ENCODE data around the gene GIMAP8.

Gene GIMAP8

DNA sequence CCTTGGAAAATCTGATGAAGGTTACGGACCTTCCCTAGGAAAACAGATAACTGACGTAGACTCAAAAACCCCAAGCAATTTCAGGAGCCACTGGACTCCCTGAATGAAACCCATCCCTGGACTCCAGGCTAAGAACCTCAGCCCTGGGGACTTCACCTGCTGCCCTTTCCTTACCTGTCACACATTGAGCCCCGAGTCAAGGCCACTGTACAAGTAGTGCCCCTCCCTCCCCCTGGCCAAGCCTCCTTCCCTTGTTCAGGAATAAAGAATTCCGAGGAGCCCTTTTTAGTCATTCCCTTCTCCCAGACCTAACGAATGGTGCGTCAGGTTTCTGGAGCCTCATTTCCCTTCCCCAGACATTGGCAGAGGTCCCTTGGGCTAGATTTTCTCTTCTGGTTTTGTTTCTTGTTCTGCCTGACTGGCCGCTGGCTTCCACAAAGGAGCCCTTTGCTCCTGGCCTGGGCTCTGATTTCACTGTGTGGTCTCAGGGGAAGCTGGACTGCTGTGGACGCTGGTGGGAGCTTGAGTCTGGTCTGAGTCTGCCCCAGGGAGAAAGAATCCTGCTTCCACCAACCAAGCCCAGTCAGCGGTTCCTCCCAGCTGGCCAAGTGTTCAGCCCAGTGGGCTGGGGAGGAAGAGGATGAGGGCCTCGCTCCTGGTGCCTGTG lies 39.6 kb upstream of the GIMAP8 start:
- no peak for DNase-seq (ENCODE audit: low read depth)
- TF ChIP-seq POLR2A (IDR thresholded peaks at IDR 0.05; ENCODE audit: extremely low read depth, insufficient read length): no peak
- TF ChIP-seq, protein P1, sequence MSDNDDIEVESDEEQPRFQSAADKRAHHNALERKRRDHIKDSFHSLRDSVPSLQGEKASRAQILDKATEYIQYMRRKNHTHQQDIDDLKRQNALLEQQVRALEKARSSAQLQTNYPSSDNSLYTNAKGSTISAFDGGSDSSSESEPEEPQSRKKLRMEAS (IDR thresholded peaks at IDR 0.05; ENCODE audit: low read depth, low read length): no peak
- TF ChIP-seq MYC (IDR thresholded peaks at IDR 0.05; ENCODE audit: low read depth, low read length): no peak
- TF ChIP-seq, protein P2, sequence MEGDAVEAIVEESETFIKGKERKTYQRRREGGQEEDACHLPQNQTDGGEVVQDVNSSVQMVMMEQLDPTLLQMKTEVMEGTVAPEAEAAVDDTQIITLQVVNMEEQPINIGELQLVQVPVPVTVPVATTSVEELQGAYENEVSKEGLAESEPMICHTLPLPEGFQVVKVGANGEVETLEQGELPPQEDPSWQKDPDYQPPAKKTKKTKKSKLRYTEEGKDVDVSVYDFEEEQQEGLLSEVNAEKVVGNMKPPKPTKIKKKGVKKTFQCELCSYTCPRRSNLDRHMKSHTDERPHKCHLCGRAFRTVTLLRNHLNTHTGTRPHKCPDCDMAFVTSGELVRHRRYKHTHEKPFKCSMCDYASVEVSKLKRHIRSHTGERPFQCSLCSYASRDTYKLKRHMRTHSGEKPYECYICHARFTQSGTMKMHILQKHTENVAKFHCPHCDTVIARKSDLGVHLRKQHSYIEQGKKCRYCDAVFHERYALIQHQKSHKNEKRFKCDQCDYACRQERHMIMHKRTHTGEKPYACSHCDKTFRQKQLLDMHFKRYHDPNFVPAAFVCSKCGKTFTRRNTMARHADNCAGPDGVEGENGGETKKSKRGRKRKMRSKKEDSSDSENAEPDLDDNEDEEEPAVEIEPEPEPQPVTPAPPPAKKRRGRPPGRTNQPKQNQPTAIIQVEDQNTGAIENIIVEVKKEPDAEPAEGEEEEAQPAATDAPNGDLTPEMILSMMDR (IDR thresholded peaks at IDR 0.05; ENCODE audit: low read depth, low read length): no peak
- no peak overlapping the region for H3K4me3 ChIP-seq (ENCODE audit: low read depth, low read length)

DNA sequence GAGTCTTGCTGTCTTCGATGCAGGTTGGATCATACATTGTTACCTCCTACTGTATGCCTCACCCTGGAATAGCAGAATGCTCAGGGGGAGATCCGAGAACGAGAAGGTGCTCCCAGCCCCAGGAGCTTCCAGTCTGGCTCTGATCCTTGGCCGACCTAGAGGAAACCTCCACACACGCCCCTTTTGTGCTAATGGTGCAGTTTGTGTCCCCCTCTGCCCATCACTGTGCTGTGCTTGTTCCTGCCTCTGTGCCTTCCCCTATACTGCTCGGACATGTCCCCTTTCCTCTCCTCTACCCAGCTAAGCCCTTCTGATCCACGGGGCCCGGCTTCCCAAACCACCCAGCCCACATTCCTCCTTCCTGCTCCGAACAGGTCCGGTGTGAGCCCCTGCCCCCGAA lies 38.8 kb upstream of the GIMAP8 start:
- H3K4me3 ChIP-seq (ENCODE audit: low read depth, low read length): no peak overlapping the region
- TF ChIP-seq, protein P1 (IDR thresholded peaks at IDR 0.05; ENCODE audit: low read depth, low read length): no peak
- no peak for TF ChIP-seq POLR2A (IDR thresholded peaks at IDR 0.05; ENCODE audit: extremely low read depth, insufficient read length)
- no peak for DNase-seq (ENCODE audit: low read depth)

DNA sequence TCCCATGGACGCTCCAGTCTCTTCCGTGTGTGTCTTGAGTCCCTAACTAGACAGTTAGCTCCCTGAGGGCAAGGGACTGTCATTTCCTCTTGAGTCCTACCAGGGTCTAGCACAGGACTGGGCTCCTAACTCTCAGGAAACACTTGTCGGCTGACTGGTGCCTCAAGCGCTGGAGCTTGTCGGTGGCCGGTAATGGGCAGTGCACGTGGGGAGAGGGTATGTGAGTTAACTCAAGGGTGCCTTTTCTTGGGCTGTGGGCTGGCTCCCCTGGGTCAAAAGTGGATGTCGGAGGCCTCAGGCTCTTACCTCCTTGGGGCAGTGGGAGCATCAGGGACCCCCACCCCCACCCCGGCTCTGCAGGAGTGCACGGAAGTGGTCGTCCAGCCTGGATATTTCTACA lies 38.4 kb upstream of the GIMAP8 start:
- no peak for TF ChIP-seq POLR2A (IDR thresholded peaks at IDR 0.05; ENCODE audit: extremely low read depth, insufficient read length)
- TF ChIP-seq, protein P2 (IDR thresholded peaks at IDR 0.05; ENCODE audit: low read depth, low read length): no peak
- no peak for TF ChIP-seq MYC (IDR thresholded peaks at IDR 0.05; ENCODE audit: low read depth, low read length)
- TF ChIP-seq, protein P1 (IDR thresholded peaks at IDR 0.05; ENCODE audit: low read depth, low read length): no peak
- H3K4me3 ChIP-seq (ENCODE audit: low read depth, low read length): no peak overlapping the region
- no peak for DNase-seq (ENCODE audit: low read depth)

DNA sequence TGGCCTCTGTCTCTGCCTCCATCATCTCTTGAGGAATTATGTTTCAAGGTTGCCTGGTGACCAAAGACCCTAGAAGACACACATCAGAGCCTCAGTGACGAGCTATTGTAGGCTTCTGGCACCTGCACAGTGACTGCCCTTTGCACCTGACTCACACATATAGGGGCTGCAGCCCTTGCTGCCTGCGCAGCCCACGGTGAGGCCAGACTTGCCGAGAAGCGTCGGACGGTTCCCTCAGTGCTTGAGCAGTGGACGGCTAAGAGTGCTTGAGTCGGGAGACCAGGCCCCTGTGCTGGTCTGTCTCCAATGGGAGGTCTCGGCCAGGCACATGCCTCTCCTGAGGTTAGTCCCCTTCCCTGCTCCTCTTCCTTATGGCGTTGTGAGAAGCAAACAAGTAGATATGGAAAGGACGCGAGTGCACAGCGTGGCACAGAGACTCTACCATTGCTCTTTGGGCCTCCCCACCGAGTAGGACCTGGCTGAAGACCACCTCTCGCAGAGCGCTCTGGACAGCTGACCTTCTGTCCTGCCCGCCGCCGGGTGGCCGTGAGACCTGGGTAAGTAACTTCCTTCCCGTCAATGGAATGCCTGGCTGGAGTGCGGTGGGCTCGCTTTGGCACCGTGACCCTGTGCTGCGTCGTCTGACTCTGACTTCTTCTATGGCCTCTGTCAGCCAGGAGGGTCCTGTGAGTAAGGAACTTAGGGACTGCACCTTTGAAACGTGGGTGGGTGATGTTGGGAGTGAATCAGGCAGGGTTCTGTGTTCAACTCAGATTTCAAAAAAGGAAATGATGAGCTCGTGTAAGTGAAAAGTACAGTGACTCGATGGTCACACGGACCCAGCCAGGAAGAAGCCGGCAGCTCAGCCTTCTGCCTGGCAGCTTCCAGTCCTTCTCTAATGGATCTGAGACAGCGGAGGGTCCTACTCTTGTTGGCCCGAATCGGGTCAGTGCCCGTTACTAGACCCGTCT lies 37.6 kb upstream of the GIMAP8 start:
- TF ChIP-seq POLR2A (IDR thresholded peaks at IDR 0.05; ENCODE audit: extremely low read depth, insufficient read length): no peak
- no peak for TF ChIP-seq MYC (IDR thresholded peaks at IDR 0.05; ENCODE audit: low read depth, low read length)
- DNase-seq (ENCODE audit: low read depth): no peak
- H3K4me3 ChIP-seq (ENCODE audit: low read depth, low read length): no peak overlapping the region

DNA sequence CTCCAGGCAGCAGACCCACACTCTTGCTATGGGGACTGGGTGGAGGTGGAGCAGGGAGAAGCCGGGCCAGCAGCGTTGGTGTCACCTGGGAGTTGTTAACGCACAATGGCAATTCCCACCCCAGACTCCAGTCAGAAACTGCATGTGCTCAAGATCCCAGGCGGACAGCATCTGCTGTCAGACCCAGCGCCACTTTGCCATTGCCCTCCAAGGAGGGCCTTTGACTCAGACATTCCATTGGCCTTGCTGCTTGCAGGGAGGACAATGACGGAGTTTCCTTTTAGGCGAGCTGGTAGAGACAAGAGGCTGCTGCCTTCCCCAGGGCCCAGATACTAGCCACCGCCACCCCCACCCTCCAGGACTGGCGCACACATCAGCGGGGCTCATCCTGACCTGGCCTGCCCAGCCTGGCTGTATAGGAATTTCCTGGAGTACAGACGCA lies 36.8 kb upstream of the GIMAP8 start:
- no peak for TF ChIP-seq MYC (IDR thresholded peaks at IDR 0.05; ENCODE audit: low read depth, low read length)
- TF ChIP-seq POLR2A (IDR thresholded peaks at IDR 0.05; ENCODE audit: extremely low read depth, insufficient read length): no peak
- TF ChIP-seq, protein P1 (IDR thresholded peaks at IDR 0.05; ENCODE audit: low read depth, low read length): no peak
- TF ChIP-seq, protein P2 (IDR thresholded peaks at IDR 0.05; ENCODE audit: low read depth, low read length): no peak
- no peak overlapping the region for H3K4me3 ChIP-seq (ENCODE audit: low read depth, low read length)
- no peak for DNase-seq (ENCODE audit: low read depth)

DNA sequence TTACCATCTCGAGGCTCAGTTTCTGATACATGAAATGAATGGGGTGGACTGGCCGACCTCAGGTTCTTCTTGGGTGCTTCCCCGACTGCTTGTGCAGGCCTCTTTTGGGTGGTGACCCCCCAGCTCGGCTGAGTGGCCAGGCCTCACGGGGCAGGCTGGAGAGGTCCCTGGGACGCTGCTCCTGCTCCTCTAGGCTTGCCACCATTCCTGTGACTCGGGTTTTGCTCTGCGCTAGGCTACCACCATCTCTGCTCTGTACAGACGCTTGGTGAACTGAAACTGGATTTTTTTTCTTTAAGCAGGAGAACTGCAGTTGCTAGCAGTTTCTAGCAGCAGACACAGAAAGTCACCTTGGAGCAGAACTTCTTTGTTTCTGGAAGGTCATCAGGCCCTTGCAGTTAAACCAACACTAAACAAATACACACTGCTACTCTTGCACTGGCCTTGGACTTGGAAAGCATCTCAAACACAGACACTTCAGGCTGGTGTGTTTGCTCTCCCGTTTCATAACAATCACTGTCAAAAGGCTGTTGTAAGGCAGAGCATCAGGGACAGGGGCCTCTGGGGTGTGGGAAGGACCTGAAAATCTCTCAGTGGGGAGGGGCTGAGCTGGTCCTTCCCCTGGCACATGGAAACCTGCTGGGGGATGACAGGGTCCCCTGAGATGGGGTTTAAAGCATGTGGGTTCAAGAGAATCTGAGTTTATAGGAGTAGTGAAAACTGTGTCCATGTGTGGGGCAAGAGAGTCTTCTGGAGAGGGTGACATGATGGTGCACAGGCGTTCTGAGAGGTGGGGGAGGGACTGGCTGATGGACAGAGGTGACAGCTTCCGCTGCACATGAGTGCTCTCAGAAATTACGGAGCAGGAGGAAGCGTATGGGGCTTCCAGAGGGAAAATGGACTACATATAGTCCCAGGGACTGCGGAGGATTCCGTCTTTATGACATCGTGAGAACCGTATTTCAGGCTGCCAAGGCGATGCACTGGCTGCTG lies 35.0 kb upstream of the GIMAP8 start:
- H3K4me3 ChIP-seq (ENCODE audit: low read depth, low read length): no peak overlapping the region
- TF ChIP-seq POLR2A (IDR thresholded peaks at IDR 0.05; ENCODE audit: extremely low read depth, insufficient read length) (no peak), MYC (IDR thresholded peaks at IDR 0.05; ENCODE audit: low read depth, low read length) (no peak)
- TF ChIP-seq, protein P2 (IDR thresholded peaks at IDR 0.05; ENCODE audit: low read depth, low read length): no peak
- TF ChIP-seq, protein P1 (IDR thresholded peaks at IDR 0.05; ENCODE audit: low read depth, low read length): no peak

More for the DNA sequence above, 35.0 kb upstream of the GIMAP8 start:
- DNase-seq (ENCODE audit: low read depth): no peak

All from NB4 (cell line).